Stimulated activated CD4-positive, alpha-beta T cell treated with anti-CD3 and anti-CD28 coated beads, Interleukin-4, amount 100 ng/mL, for 24 hours (primary cell): ENCODE measurements around the gene IL1RAPL1.

ENCODE experiments used
- DNase-seq: peaks from one replicate; pipeline ENCODE4 v3.0.0-alpha.2; 2020

Gene IL1RAPL1

GRCh38 chrX:28802625-28803024 lies 215.4 kb downstream of the IL1RAPL1 start:
- DNase-seq, result no peak

GRCh38 chrX:28835991-28836390 lies 248.7 kb downstream of the IL1RAPL1 start:
- no peak for DNase-seq

GRCh38 chrX:28843817-28844216 lies 256.6 kb downstream of the IL1RAPL1 start:
- DNase-seq, result no peak

GRCh38 chrX:28847423-28847822 lies 260.2 kb downstream of the IL1RAPL1 start:
- DNase-seq, result no peak

GRCh38 chrX:28848707-28849106 lies 261.5 kb downstream of the IL1RAPL1 start:
- no peak for DNase-seq

GRCh38 chrX:28850955-28851354 lies 263.7 kb downstream of the IL1RAPL1 start:
- DNase-seq, result no peak

- no peak for DNase-seq
Observed at GRCh38 chrX:28851871-28852270, 264.6 kb downstream of the IL1RAPL1 start.

- no peak for DNase-seq
Observed at GRCh38 chrX:28854637-28855036, 267.4 kb downstream of the IL1RAPL1 start.

- DNase-seq, result no peak
Observed at GRCh38 chrX:28876408-28876807, 289.2 kb downstream of the IL1RAPL1 start.

- DNase-seq, result no peak
Observed at GRCh38 chrX:28876901-28877300, 289.7 kb downstream of the IL1RAPL1 start.

- no peak for DNase-seq
Observed at GRCh38 chrX:28880136-28880535, 292.9 kb downstream of the IL1RAPL1 start.

GRCh38 chrX:28884823-28885222 lies 297.6 kb downstream of the IL1RAPL1 start:
- no peak for DNase-seq

GRCh38 chrX:28888416-28888815 lies 301.2 kb downstream of the IL1RAPL1 start:
- DNase-seq, result no peak

- no peak for DNase-seq
Observed at GRCh38 chrX:28889591-28890090, 302.4 kb downstream of the IL1RAPL1 start.

- no peak for DNase-seq
Observed at GRCh38 chrX:28901637-28902036, 314.4 kb downstream of the IL1RAPL1 start.

- DNase-seq, result no peak
Observed at GRCh38 chrX:28910487-28910886, 323.2 kb downstream of the IL1RAPL1 start.

- DNase-seq, result no peak
Observed at GRCh38 chrX:28920153-28920943, 333.1 kb downstream of the IL1RAPL1 start.

- DNase-seq, result no peak
Observed at GRCh38 chrX:28922106-28922505, 334.9 kb downstream of the IL1RAPL1 start.

- DNase-seq, result no peak
Observed at GRCh38 chrX:28946846-28947245, 359.6 kb downstream of the IL1RAPL1 start.

GRCh38 chrX:28960063-28960462 lies 372.8 kb downstream of the IL1RAPL1 start:
- DNase-seq, result no peak

- no peak for DNase-seq
Observed at GRCh38 chrX:28966331-28966730, 379.1 kb downstream of the IL1RAPL1 start.

- DNase-seq, result no peak
Observed at GRCh38 chrX:28969126-28969525, 381.9 kb downstream of the IL1RAPL1 start.

- no peak for DNase-seq
Observed at GRCh38 chrX:28979877-28980276, 392.6 kb downstream of the IL1RAPL1 start.

- no peak for DNase-seq
Observed at GRCh38 chrX:28981952-28982351, 394.7 kb downstream of the IL1RAPL1 start.

- no peak for DNase-seq
Observed at GRCh38 chrX:28988246-28988645, 401.0 kb downstream of the IL1RAPL1 start.
